HG03565 (cell line): Measurements from ENCODE around the gene LRRIQ4.

ENCODE experiments used
- ATAC-seq: cut with Tn5 transposase; IDR thresholded peaks from one replicate; pipeline ENCODE4 v1.9.1; 2021; ENCODE audit warnings: mild to moderate bottlenecking, moderate library complexity; ENCODE audit not compliant: unreplicated experiment

Gene LRRIQ4

GRCh38 chr3:169850618-169851017, 37.9 kb downstream of the LRRIQ4 start:
- no peak for ATAC-seq

GRCh38 chr3:169855514-169855913, 42.8 kb downstream of the LRRIQ4 start:
- no peak for ATAC-seq

- ATAC-seq = no peak
Measured at GRCh38 chr3:169857811-169858210, 45.1 kb downstream of the LRRIQ4 start.

GRCh38 chr3:169861871-169862270, 49.2 kb downstream of the LRRIQ4 start:
- ATAC-seq = no peak

- ATAC-seq = peak; percentile 71
Measured at GRCh38 chr3:169863458-169863899, 50.8 kb downstream of the LRRIQ4 start.

- ATAC-seq = no peak
Measured at GRCh38 chr3:169864270-169864669, 51.6 kb downstream of the LRRIQ4 start.

DNA sequence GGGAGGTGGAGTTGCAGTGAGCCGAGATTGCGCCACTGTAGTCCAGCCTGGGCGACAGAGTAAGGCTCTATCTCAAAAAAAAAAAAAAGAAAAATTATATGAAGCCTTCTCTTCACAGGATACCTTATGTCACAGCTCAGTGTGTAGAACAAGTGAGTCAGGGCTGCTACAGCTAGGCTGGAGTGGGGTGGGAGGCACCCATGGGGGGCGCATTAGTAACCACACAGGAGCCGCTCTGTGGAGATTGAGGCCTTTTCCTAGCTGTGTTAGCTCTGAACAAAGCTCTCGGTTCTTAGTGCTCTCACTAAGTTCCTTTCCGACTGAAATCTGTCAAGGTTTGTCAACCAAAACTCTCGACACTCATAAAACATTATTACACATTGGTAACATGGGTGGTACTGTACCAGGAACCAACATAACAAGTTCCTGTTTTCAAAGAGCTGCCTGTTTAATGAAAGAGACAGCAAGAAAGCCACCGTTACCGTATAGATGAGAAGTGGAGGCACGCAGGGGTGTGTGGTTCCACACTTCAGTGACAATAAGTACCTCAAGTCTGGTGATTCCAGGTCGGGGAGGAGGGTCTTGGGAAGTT, 52.6 kb downstream of the LRRIQ4 start:
- ATAC-seq = no peak

GRCh38 chr3:169867584-169868210, 55.0 kb downstream of the LRRIQ4 start:
- ATAC-seq = no peak

GRCh38 chr3:169868369-169868768, 55.7 kb downstream of the LRRIQ4 start:
- no peak for ATAC-seq

GRCh38 chr3:169869484-169870220, 57.0 kb downstream of the LRRIQ4 start, which contains the start of gene LRRC31:
LRRC31 (minus strand) TSS chr3:169869935; CDS start chr3:169869807, 128 bp downstream.
- no peak for ATAC-seq

GRCh38 chr3:169871129-169871886, 58.6 kb downstream of the LRRIQ4 start:
- no peak for ATAC-seq

DNA sequence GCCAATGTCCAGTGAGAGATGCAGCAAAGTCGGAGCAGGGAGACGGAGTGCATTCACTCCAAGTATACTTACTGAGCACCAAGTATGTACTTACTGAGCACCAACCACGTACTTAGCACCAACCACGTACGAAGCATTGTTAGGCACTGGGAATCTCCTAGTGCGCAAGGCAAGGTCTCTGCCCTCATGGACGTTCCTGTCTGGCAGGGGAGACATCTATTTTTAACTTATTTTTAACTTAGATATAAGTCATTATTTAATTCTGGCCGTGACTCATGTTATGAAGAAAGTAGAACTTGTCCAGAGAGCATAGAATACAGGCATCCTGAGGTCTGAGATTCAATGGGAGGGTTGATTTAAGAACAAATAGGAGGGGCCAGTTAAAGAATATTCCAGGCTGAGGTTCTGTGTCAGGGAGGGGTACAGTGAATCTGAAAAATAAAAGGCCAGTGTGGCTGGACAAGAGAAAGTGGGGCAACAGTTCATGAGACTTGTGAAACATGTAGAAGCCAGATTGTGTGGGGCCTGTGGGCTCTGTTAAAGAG, 66.4 kb downstream of the LRRIQ4 start:
- ATAC-seq = no peak

DNA sequence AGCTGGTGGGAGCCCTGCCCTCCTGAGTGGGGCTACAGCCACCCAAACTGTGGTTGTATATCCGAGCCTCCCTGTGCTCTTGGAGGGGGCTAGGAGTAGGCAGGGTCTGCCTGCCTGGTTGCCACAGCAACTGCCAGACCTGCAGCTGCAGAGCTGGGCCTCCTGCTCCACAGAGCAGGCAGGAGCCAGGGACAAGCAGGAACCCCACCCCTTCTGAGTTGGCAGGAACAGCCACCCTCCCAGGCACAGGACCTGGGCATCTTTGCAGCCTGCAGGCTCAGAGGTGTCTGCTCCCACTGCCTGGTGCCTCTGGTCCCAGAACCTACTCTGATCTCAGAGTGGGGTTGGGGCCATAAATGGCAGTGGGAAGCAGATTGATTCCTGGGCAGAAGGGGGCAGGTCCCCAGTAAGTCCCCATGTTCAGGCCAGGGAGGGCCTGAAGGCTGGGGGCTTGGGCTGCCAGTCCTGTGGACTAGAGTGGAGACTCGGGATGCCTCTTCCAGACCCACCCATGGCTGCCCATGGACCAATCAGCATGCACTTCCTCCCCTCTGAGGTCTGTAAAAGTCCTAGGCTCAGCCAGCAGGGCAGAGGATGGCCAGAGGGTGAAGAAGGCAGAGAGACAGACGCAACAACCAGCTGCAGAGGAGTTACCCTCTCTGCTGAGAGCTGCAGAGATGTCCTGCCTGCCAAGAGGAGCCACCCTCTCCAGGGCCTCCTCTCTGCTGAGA, 67.3 kb downstream of the LRRIQ4 start:
- ATAC-seq = no peak

GRCh38 chr3:169880576-169881250, 68.0 kb downstream of the LRRIQ4 start:
- ATAC-seq = no peak

- no peak for ATAC-seq
Measured at GRCh38 chr3:169886671-169887070, 74.0 kb downstream of the LRRIQ4 start.
